CD14-positive monocyte (primary cell): Measurements from ENCODE around the gene PIAS4. TPM values are rescaled to one million over a fixed set of nuclear protein-coding genes. Genes with fewer than 3 reads are reported as not detected.
A peak's percentile ranks its signal among the peaks of the same experiment; 100 is the strongest.

Experiments
- DNase-seq, 3 donors: peaks; one replicate each; pipeline ENCODE4 v3.0.0-alpha.2; 2011 to 2022
- H2AFZ ChIP-seq: 2 replicates; pipeline ENCODE4 v1.6.0; 2012; ENCODE audit warnings: mild to moderate bottlenecking, low read depth, low read length, inconsistent platforms; ENCODE audit not compliant: insufficient read depth, poor library complexity, severe bottlenecking
- H3K27ac ChIP-seq, 2 donors: 1 replicate in 1 of 2; 2 replicates in 1 of 2; pipeline ENCODE4 v1.5.1; 2012 to 2013; ENCODE audit warnings: low read length in 2 of 2, control low read depth in 1 of 2, inconsistent platforms in 1 of 2, low read depth in 1 of 2, mild to moderate bottlenecking in 1 of 2
- H3K27me3 ChIP-seq, 2 donors: one replicate each; pipeline versions ENCODE4 v1.6.0 to v1.6.1; 2011 to 2013; ENCODE audit warnings: low read length in 2 of 2; ENCODE audit not compliant: control insufficient read depth in 2 of 2, insufficient read depth in 2 of 2
- H3K36me3 ChIP-seq, 2 donors: replicated peaks in 1 of 2; 1 replicate in 1 of 2; 2 replicates in 1 of 2; pipeline versions ENCODE4 v1.5.1 to v1.6.1; 2012 to 2013; ENCODE audit warnings: low read length in 2 of 2, control low read depth in 1 of 2, inconsistent platforms in 1 of 2, mild to moderate bottlenecking in 1 of 2; ENCODE audit not compliant: insufficient read depth in 2 of 2, control insufficient read depth in 1 of 2
- H3K4me1 ChIP-seq, 2 donors: 1 replicate in 1 of 2; 2 replicates in 1 of 2; pipeline versions ENCODE4 v1.5.1 to v1.6.1; 2012 to 2013; ENCODE audit warnings: low read length in 2 of 2, control low read depth in 1 of 2, inconsistent platforms in 1 of 2, mild to moderate bottlenecking in 1 of 2, moderate library complexity in 1 of 2; ENCODE audit not compliant: insufficient read depth in 2 of 2, control insufficient read depth in 1 of 2
- H3K4me2 ChIP-seq: replicated peaks from 2 replicates; pipeline ENCODE3; 2012; ENCODE audit warnings: low read length, moderate library complexity, mild to moderate bottlenecking; ENCODE audit not compliant: poor library complexity, severe bottlenecking; ENCODE audit errors: extremely low read depth
- H3K4me3 ChIP-seq, 3 experiments: fragments of 200-600 bp in 1 of 3; sonication (generic) in 1 of 3; replicated peaks in 1 of 3; 1 replicate in 2 of 3; 2 replicates in 1 of 3; pipeline ENCODE4 v1.5.1; 2011 to 2013; ENCODE audit warnings: low read length in 3 of 3, mild to moderate bottlenecking in 3 of 3, control low read depth in 2 of 3, low read depth in 2 of 3, inconsistent platforms in 1 of 3, moderate library complexity in 1 of 3
- H3K79me2 ChIP-seq: 2 replicates; pipeline ENCODE4 v1.6.0; 2012; ENCODE audit warnings: mild to moderate bottlenecking, control low read depth, inconsistent platforms, low read length, moderate library complexity; ENCODE audit not compliant: insufficient read depth
- H3K9ac ChIP-seq: 2 replicates; pipeline ENCODE4 v1.6.0; 2017; ENCODE audit warnings: low read length, mild to moderate bottlenecking; ENCODE audit not compliant: insufficient read depth, poor library complexity, severe bottlenecking
- H3K9me3 ChIP-seq, 2 donors: replicated peaks in 1 of 2; 1 replicate in 1 of 2; 2 replicates in 1 of 2; pipeline versions ENCODE4 v1.5.1 to v1.6.1; 2012 to 2013; ENCODE audit warnings: low read length in 2 of 2, control low read depth in 1 of 2; ENCODE audit not compliant: control insufficient read depth in 1 of 2, insufficient read depth in 1 of 2
- H4K20me1 ChIP-seq: 2 replicates; pipeline ENCODE4 v1.6.0; 2012; ENCODE audit warnings: mild to moderate bottlenecking, low read length, control low read depth, moderate library complexity; ENCODE audit not compliant: insufficient read depth
- H3K27ac Mint-ChIP-seq, 7 donors: one replicate each; pipeline ENCODE4 v1.8.0; 2020; ENCODE audit warnings: mild to moderate bottlenecking in 7 of 7, mixed read lengths in 7 of 7, moderate library complexity in 6 of 7, inconsistent platforms in 2 of 7
- H3K27me3 Mint-ChIP-seq, 3 donors: one replicate each; pipeline ENCODE4 v1.8.0; 2021 to 2022; ENCODE audit warnings: low read depth in 3 of 3, mild to moderate bottlenecking in 3 of 3, mixed read lengths in 3 of 3, moderate library complexity in 3 of 3, inconsistent platforms in 1 of 3
- H3K36me3 Mint-ChIP-seq, 2 donors: one replicate each; pipeline ENCODE4 v1.8.0; 2020; ENCODE audit warnings: mixed read lengths in 2 of 2, inconsistent platforms in 1 of 2, mild to moderate bottlenecking in 1 of 2
- H3K4me1 Mint-ChIP-seq: one replicate; pipeline ENCODE4 v1.8.0; 2020; ENCODE audit warnings: mild to moderate bottlenecking, mixed read lengths
- H3K4me3 Mint-ChIP-seq, 2 donors: one replicate each; pipeline ENCODE4 v1.8.0; 2020; ENCODE audit warnings: mild to moderate bottlenecking in 2 of 2, mixed read lengths in 2 of 2, moderate library complexity in 1 of 2
- H3K9me3 Mint-ChIP-seq, 7 donors: one replicate each; pipeline ENCODE4 v1.8.0; 2020 to 2022; ENCODE audit warnings: mixed read lengths in 7 of 7, mild to moderate bottlenecking in 6 of 7, moderate library complexity in 6 of 7, inconsistent platforms in 2 of 7
- WGBS: methylation state at CpG from one replicate; pipeline ENCODE4 v1.1.5; 2013; ENCODE audit warnings: missing lambda C conversion rate; ENCODE audit not compliant: insufficient coverage; 5-methylcytosine and 5-hydroxymethylcytosine counted together
- intact Hi-C, 2 donors: fragments of 100-400 bp; cut with micrococcal nuclease; formaldehyde crosslinking; loops; one replicate each; pipeline versions ENCODE4 v1.15.0 to v1.15.1; 2023
- polyA plus RNA-seq, 3 donors: library from polyadenylated mRNA; depleted of rRNA in 1 of 3; unstranded in 2 of 3; stranded (reverse) in 1 of 3; fragments of 300-500 nt in 2 of 3; fragments of >200 nt in 1 of 3; fragmentation: Illumina TruSeq in 2 of 3; gene quantifications; 1 replicate in 2 of 3; 2 replicates in 1 of 3; pipeline ENCODE4 v1.2.3, GENCODE V29; 2012 to 2021
- TF ChIP-seq, protein P1 (sequence below): fragments of 200-600 bp; IDR thresholded peaks from one replicate; pipeline ENCODE4 v1.8.0; 2022; ENCODE audit warnings: antibody characterized with exemption, mild to moderate bottlenecking

PIAS4 gene
- polyA plus RNA-seq, 3 donors, result 2.3 to 8.1 (median 5.9) TPM

GRCh38 chr19:4013886-4014540 lies 6.5 kb downstream of the PIAS4 start:
- Histone ChIP-seq H3K27ac (no peak overlapping the region), H3K27me3 (no peaks in the 10 kb centered on the region), H3K79me2 (peaks cover 93% of the 10 kb centered on the region), H3K9me3 (no peaks in the 10 kb centered on the region), H3K9ac (no peak overlapping the region), H3K4me3 (no peak overlapping the region), H3K4me2 (no peak overlapping the region), H2AFZ (no peak overlapping the region), H4K20me1 (peaks cover 100% of the 10 kb centered on the region), H3K36me3 (peaks cover 44 to 70% of the 10 kb centered on the region in 2 donors), H3K4me1 (peaks cover under 1 to 20% of the 10 kb centered on the region in 2 donors)
- H3K27ac Mint-ChIP-seq, result no peak overlapping the region
- peaks cover 26% of the 10 kb centered on the region for H3K4me1 Mint-ChIP-seq
- H3K27me3 Mint-ChIP-seq, result peaks cover 0 to 1% (median 0%) of the 10 kb centered on the region in 3 donors
- 97% methylated on average over 18 of the region's 20 CpGs for WGBS
- peaks cover 33 to 75% of the 10 kb centered on the region in 2 donors for H3K36me3 Mint-ChIP-seq
- TF ChIP-seq, protein P1, sequence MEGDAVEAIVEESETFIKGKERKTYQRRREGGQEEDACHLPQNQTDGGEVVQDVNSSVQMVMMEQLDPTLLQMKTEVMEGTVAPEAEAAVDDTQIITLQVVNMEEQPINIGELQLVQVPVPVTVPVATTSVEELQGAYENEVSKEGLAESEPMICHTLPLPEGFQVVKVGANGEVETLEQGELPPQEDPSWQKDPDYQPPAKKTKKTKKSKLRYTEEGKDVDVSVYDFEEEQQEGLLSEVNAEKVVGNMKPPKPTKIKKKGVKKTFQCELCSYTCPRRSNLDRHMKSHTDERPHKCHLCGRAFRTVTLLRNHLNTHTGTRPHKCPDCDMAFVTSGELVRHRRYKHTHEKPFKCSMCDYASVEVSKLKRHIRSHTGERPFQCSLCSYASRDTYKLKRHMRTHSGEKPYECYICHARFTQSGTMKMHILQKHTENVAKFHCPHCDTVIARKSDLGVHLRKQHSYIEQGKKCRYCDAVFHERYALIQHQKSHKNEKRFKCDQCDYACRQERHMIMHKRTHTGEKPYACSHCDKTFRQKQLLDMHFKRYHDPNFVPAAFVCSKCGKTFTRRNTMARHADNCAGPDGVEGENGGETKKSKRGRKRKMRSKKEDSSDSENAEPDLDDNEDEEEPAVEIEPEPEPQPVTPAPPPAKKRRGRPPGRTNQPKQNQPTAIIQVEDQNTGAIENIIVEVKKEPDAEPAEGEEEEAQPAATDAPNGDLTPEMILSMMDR, result no peak
- H3K9me3 Mint-ChIP-seq, result peaks cover 0 to 2% (median 0%) of the 10 kb centered on the region in 7 donors
- intact Hi-C loops, result no loop called here
- no peak overlapping the region for H3K4me3 Mint-ChIP-seq
- DNase-seq, result peak in 1 of 3 donors; percentile 2

- H3K36me3 Mint-ChIP-seq, result peaks cover 33 to 74% of the 10 kb centered on the region in 2 donors
- WGBS, result 64% methylated on average over 16 of the region's 25 CpGs
- DNase-seq, result peak in 1 of 3 donors; percentile 5
- no peak overlapping the region for H3K4me2 ChIP-seq
- TF ChIP-seq, protein P1, result no peak
- H3K4me3 Mint-ChIP-seq, result no peak overlapping the region
- intact Hi-C loops, result no loop called here
- H3K9me3 Mint-ChIP-seq, result peaks cover 0 to 2% (median 0%) of the 10 kb centered on the region in 7 donors
- peaks cover 92% of the 10 kb centered on the region for H3K79me2 ChIP-seq
- peaks cover 0 to 12% of the 10 kb centered on the region in 2 donors for H3K4me1 ChIP-seq
- H3K27me3 ChIP-seq, result no peaks in the 10 kb centered on the region
- H3K4me1 Mint-ChIP-seq, result peaks cover 18% of the 10 kb centered on the region
- peaks cover 100% of the 10 kb centered on the region for H4K20me1 ChIP-seq
- H3K9ac ChIP-seq, result no peak overlapping the region
- peaks cover 0 to 1% (median 0%) of the 10 kb centered on the region in 3 donors for H3K27me3 Mint-ChIP-seq
- H3K9me3 ChIP-seq, result no peaks in the 10 kb centered on the region
- H3K27ac ChIP-seq, result no peak overlapping the region
- no peak overlapping the region for H2AFZ ChIP-seq
- H3K36me3 ChIP-seq, result peaks cover 48 to 69% of the 10 kb centered on the region in 2 donors
- no peak overlapping the region for H3K4me3 ChIP-seq
- H3K27ac Mint-ChIP-seq, result peak overlapping the region in 1 of 7 donors; percentile 46
Observed at GRCh38 chr19:4014541-4015491, 7.3 kb downstream of the PIAS4 start.
